Transverse colon (tissue), 4 donors: ENCODE data around the gene KRTAP6-1. TPM values are rescaled to one million over a fixed set of nuclear protein-coding genes. Genes with fewer than 3 reads are reported as not detected.

Experiments used
- DNase-seq: peaks from one replicate; pipeline ENCODE4 v3.0.0-alpha.2; 2019
- H3K27ac ChIP-seq, 4 donors: fragments of 200-600 bp; sonication (generic); 2 replicates each; pipeline ENCODE4 v1.5.1; 2016 to 2018; ENCODE audit warnings: inconsistent platforms in 4 of 4
- H3K27me3 ChIP-seq: fragments of 200-600 bp; sonication (generic); 2 replicates; pipeline ENCODE4 v1.5.1; 2017; ENCODE audit warnings: inconsistent platforms
- H3K36me3 ChIP-seq, 4 donors: fragments of 200-600 bp; sonication (generic); 2 replicates each; pipeline ENCODE4 v1.5.1; 2017 to 2019; ENCODE audit warnings: inconsistent platforms in 4 of 4
- H3K4me1 ChIP-seq, 4 donors: fragments of 200-600 bp; sonication (generic); 2 replicates each; pipeline ENCODE4 v1.5.1; 2017 to 2020; ENCODE audit warnings: inconsistent platforms in 4 of 4
- H3K4me3 ChIP-seq, 4 donors: fragments of 200-600 bp; sonication (generic); 1 replicate in 1 of 4; 2 replicates in 3 of 4; pipeline versions ENCODE4 v1.5.1 to v1.6.1; 2017 to 2019; ENCODE audit warnings: inconsistent platforms in 4 of 4
- H3K9me3 ChIP-seq, 2 donors: fragments of 200-600 bp; sonication (generic); 2 replicates each; pipeline ENCODE4 v1.5.1; 2017 to 2019; ENCODE audit warnings: inconsistent platforms in 2 of 2
- EP300 ChIP-seq: sonication (generic); formaldehyde crosslinking; IDR thresholded peaks from one replicate; pipeline ENCODE4 v1.6.1; 2017; ENCODE audit warnings: antibody characterized with exemption, low read depth
- POLR2A ChIP-seq: fragments of 450-650 bp; IDR thresholded peaks from one replicate; pipeline ENCODE4 v1.6.1; 2016; ENCODE audit warnings: antibody characterized with exemption, mild to moderate bottlenecking, moderate library complexity
- POLR2AphosphoS5 ChIP-seq, 3 donors: sonication (generic); formaldehyde crosslinking; IDR thresholded peaks; one replicate each; pipeline ENCODE4 v1.6.1; 2016; ENCODE audit warnings: antibody characterized with exemption in 3 of 3
- WGBS, 2 donors: methylation state at CpG; one replicate each; pipeline ENCODE4 v1.1.5; 2018; ENCODE audit warnings: low coverage in 1 of 2; 5-methylcytosine and 5-hydroxymethylcytosine counted together
- in situ Hi-C, 4 donors: fragments of 200-750 bp; cut with MboI; loops; one replicate each; pipeline versions ENCODE4 v1.15.0 to v1.15.1; 2017; ENCODE audit warnings: low sequenced_read_pairs in 3 of 4, low pct_ligation_motif_present in 1 of 4, low pct_unique_long_range_greater_than_20kb in 1 of 4
- intact Hi-C: fragments of 100-400 bp; cut with DNase I; formaldehyde crosslinking; loops from one replicate; pipeline ENCODE4 v1.15.1; 2023; ENCODE audit warnings: low total_unique reads
- total RNA-seq, 4 donors: library from RNA; depleted of rRNA; stranded (reverse); fragments of >200 nt; gene quantifications; one replicate each; pipeline ENCODE4 v1.1.0, GENCODE V29; 2016
- TF ChIP-seq, protein P1 (sequence below), 5 experiments: fragments of 200-600 bp in 3 of 5; fragments of 450-650 bp in 2 of 5; sonication (generic) in 3 of 5; IDR thresholded peaks; 1 replicate in 2 of 5; 2 replicates in 3 of 5; pipeline ENCODE4 v1.5.1; 2016 to 2017; ENCODE audit warnings: antibody characterized with exemption in 5 of 5, inconsistent platforms in 3 of 5, mild to moderate bottlenecking in 2 of 5, moderate library complexity in 1 of 5

Gene KRTAP6-1
- total RNA-seq, 4 donors from 2014 or later = not detected

DNA sequence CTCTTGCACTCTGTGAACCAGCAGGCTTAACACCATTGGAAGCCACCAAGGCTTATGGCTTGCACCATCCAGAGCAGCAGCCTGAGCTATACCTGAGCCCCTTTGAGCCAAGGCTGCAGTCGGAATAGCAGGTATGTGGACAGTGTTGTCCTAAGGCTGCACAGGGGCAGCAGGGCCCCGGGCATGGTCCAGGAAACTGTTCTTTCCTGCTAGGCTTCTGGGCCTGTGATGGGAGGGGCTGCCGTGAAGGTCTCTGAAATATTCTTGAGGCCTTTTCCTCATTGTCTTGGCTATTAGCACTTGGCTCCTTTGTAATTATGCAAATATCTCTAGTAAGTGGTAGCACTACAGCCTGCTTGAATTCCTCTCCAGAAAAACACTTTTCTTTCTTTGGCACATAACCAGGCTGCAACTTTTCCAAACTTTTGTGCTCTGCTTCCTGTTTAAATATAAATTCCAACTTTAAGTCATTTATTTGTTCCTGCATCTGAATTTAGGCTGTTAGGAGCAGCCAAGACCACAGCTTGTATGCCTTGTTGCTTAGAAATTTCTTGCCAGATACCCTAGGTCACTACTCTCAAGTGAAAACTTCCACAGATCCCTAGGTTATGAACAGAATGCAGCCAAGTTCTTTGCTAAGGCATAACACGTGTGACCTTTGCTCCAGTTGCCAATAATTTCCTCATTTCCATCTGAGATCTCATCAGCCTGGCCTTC lies 11.9 kb upstream of the KRTAP6-1 start:
- Histone ChIP-seq H3K36me3 (no peaks in the 10 kb centered on the region), H3K27me3 (no peaks in the 10 kb centered on the region), H3K4me1 (no peaks in the 10 kb centered on the region), H3K4me3 (no peak overlapping the region), H3K27ac (no peak overlapping the region), H3K9me3 (peaks cover 0 to 9% of the 10 kb centered on the region in 2 donors)
- 20 to 81% methylated on average over 1 to 4 of the region's 4 CpGs for WGBS, 2 donors
- intact Hi-C loops = no loop called here
- no peak for DNase-seq
- TF ChIP-seq, protein P1, sequence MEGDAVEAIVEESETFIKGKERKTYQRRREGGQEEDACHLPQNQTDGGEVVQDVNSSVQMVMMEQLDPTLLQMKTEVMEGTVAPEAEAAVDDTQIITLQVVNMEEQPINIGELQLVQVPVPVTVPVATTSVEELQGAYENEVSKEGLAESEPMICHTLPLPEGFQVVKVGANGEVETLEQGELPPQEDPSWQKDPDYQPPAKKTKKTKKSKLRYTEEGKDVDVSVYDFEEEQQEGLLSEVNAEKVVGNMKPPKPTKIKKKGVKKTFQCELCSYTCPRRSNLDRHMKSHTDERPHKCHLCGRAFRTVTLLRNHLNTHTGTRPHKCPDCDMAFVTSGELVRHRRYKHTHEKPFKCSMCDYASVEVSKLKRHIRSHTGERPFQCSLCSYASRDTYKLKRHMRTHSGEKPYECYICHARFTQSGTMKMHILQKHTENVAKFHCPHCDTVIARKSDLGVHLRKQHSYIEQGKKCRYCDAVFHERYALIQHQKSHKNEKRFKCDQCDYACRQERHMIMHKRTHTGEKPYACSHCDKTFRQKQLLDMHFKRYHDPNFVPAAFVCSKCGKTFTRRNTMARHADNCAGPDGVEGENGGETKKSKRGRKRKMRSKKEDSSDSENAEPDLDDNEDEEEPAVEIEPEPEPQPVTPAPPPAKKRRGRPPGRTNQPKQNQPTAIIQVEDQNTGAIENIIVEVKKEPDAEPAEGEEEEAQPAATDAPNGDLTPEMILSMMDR (IDR thresholded peaks at IDR 0.05) = no peak
- no peak for TF ChIP-seq POLR2A
- no peak for TF ChIP-seq EP300
- no peak for TF ChIP-seq POLR2AphosphoS5 (IDR thresholded peaks at IDR 0.05)
- in situ Hi-C loops = no loop called here

DNA sequence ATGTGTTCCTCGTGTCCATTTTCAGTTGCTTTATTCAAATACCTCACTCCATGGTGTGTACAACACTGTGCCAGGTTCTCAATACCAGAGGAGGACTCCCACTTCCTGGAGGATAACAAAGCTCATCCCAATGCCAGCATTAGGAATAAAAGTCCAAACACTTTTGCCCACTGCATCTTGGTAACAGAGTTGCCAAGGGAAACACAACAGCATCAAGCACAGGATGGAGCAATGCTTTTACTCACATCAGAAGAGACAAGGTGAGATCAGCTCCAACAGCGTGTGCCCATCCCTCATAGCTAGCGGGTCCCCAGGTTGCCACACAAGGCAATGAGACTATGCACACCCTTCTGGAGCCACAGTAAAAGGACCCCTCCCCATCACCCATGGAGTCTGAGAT lies 9.6 kb upstream of the KRTAP6-1 start:
- H3K27me3 ChIP-seq = no peaks in the 10 kb centered on the region
- no peak overlapping the region for H3K27ac ChIP-seq
- 80 to 94% methylated on average over 1 to 3 of the region's 3 CpGs for WGBS, 2 donors
- no peaks in the 10 kb centered on the region for H3K36me3 ChIP-seq
- peaks cover 0 to 9% of the 10 kb centered on the region in 2 donors for H3K9me3 ChIP-seq
- DNase-seq = no peak
- no peaks in the 10 kb centered on the region for H3K4me1 ChIP-seq
- intact Hi-C loops = no loop called here
- in situ Hi-C loops = no loop called here
- no peak overlapping the region for H3K4me3 ChIP-seq
- TF ChIP-seq, protein P1 (IDR thresholded peaks at IDR 0.05) = no peak
- TF ChIP-seq POLR2AphosphoS5 (IDR thresholded peaks at IDR 0.05) (no peak), POLR2A (no peak), EP300 (no peak)

DNA sequence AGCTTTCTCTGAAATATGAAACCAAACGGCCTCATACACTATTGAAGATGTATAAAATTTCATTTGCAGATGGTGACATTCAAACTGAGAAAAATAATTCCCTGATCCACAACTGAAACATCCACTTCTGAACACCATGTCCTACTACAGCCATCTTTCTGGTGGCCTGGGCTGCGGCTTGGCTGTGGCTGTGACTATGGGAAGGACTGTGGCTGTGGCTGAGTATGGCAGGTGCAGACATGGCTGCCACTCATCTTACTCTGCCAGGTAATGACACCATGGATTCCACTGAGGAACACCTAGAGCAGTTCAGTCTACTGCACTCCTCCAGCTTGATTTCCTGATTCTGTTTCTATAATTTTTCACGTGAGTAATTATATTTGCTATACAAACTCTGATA lies 6.8 kb upstream of the KRTAP6-1 start, which contains the start of gene KRTAP20-4:
Gene KRTAP20-4, plus strand, starts transcription at position 106 of the 400 bp plus-strand sequence.
- H3K4me1 ChIP-seq = no peaks in the 10 kb centered on the region
- no peaks in the 10 kb centered on the region for H3K27me3 ChIP-seq
- H3K36me3 ChIP-seq = no peaks in the 10 kb centered on the region
- DNase-seq = no peak
- TF ChIP-seq POLR2AphosphoS5 (IDR thresholded peaks at IDR 0.05) (no peak), POLR2A (no peak), EP300 (no peak)
- TF ChIP-seq, protein P1 (IDR thresholded peaks at IDR 0.05) = no peak
- no peak within 1 kb of the TSS for H3K4me3 ChIP-seq
- 77 to 79% methylated on average over 3 of the region's 3 CpGs for WGBS, 2 donors
- in situ Hi-C loops = no loop called here
- H3K27ac ChIP-seq = no peak within 1 kb of the TSS
- peaks cover 0 to 5% of the 10 kb centered on the region in 2 donors for H3K9me3 ChIP-seq
- intact Hi-C loops = no loop called here

DNA sequence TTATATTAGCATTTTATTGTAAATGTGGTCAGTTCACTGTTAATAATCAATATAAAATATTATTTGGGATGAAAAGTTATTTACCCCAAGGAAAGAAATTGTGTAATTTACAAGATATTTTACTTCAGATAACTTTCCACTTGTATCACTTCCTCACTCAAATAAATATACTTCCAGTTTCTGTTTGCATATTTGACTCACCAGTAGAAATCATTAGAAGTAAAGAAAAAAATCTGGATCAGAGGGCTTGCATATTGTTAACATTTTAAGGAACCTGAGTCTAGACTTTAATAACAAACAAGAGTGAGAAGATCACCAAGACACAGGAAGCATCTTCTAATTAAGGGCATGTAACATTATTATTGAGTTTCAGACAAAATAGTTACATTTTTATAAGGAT lies 6.3 kb upstream of the KRTAP6-1 start:
- Histone ChIP-seq H3K27me3 (no peaks in the 10 kb centered on the region), H3K36me3 (no peaks in the 10 kb centered on the region), H3K9me3 (peaks cover 0 to under 1% of the 10 kb centered on the region in 2 donors), H3K27ac (no peak overlapping the region), H3K4me3 (no peak overlapping the region), H3K4me1 (no peaks in the 10 kb centered on the region)
- no peak for DNase-seq
- in situ Hi-C loops (no loop called here), intact Hi-C loops (no loop called here)
- TF ChIP-seq, protein P1 (IDR thresholded peaks at IDR 0.05) = no peak
- TF ChIP-seq POLR2A = no peak
- TF ChIP-seq POLR2AphosphoS5 (IDR thresholded peaks at IDR 0.05) = no peak
- no peak for TF ChIP-seq EP300
